ENCODE measurements around the gene EVX1. TPM values are rescaled to one million over a fixed set of nuclear protein-coding genes. Genes with fewer than 3 reads are reported as not detected.

The EVX1 gene
- total and polyA plus RNA-seq, 2 of the 8 experiments (the other 6 are each of a cell fraction or from before 2014, with no cell fraction given) = not detected

DNA sequence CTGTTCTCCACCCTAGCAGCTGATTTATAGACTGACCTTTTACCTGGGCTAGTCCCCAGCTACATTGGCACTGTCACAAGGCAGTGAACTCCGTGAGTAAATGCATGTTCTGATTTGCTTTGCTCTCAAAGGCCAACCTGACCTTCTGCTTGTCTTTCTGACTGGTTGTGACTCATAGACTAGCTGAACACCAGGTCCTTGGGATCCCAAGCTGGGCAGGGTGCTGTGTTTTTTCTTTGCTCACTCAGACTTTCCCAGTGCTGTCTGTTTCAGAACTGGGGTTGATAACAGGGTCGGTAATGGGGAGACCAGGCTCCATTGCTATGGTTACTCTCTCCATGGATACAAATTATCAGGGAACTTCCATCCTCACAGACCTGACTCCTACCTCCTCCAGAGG is 35.0 kb downstream of the EVX1 start (continued):
- TF ChIP-seq NANOG (IDR thresholded peaks at IDR 0.05; ENCODE audit: insufficient read depth, low read depth, low read length, poor library complexity, severe bottlenecking) (no peak), ASH2L (IDR thresholded peaks at IDR 0.05; ENCODE audit: low read length) (no peak), GTF2F1 (IDR thresholded peaks at IDR 0.05; ENCODE audit: borderline replicate concordance, low read depth, low read length) (no peak), CEBPB (IDR thresholded peaks at IDR 0.05; ENCODE audit: low read depth, low read length) (no peak)

Measured in H1 (cell line).